HG03097 (cell line): ENCODE results near the gene EML1.
"Not testable (repeated sequence)": the region's sequence is repeated elsewhere in the genome, so short reads cannot be mapped to it uniquely, and the experiment has no call there.

ENCODE experiments used
- ATAC-seq: cut with Tn5 transposase; IDR thresholded peaks from one replicate; pipeline ENCODE4 v1.9.1; 2021; ENCODE audit not compliant: unreplicated experiment, low FRiP score

Gene EML1

GRCh38 chr14:99929601-99930000 is 136.4 kb downstream of the EML1 start:
- no peak for ATAC-seq

- peak; percentile 81 for ATAC-seq
These were observed 137.4 kb downstream of the EML1 start for GRCh38 chr14:99930420-99931274.

- no peak for ATAC-seq
These were observed 138.1 kb downstream of the EML1 start for GRCh38 chr14:99931308-99931707.

DNA sequence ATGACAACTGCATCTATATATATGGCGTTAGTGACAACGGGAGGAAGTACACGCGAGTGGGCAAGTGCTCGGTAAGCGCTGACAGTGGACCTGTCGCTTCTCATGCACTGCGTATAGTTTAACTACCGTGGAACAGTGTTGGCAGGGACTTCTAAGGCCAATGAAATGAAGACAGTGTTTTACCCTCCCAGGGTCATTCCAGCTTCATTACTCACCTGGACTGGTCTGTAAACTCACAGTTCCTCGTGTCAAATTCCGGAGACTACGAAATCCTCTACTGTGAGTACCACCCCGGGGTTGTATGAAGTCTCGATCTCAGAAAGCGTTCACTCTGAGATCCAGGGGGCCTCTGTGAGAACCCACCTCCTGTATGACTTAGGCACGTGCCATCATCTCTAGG is 142.8 kb downstream of the EML1 start:
- ATAC-seq, result no peak

- ATAC-seq, result no peak
These were observed 143.7 kb downstream of the EML1 start for GRCh38 chr14:99936738-99937474.

DNA sequence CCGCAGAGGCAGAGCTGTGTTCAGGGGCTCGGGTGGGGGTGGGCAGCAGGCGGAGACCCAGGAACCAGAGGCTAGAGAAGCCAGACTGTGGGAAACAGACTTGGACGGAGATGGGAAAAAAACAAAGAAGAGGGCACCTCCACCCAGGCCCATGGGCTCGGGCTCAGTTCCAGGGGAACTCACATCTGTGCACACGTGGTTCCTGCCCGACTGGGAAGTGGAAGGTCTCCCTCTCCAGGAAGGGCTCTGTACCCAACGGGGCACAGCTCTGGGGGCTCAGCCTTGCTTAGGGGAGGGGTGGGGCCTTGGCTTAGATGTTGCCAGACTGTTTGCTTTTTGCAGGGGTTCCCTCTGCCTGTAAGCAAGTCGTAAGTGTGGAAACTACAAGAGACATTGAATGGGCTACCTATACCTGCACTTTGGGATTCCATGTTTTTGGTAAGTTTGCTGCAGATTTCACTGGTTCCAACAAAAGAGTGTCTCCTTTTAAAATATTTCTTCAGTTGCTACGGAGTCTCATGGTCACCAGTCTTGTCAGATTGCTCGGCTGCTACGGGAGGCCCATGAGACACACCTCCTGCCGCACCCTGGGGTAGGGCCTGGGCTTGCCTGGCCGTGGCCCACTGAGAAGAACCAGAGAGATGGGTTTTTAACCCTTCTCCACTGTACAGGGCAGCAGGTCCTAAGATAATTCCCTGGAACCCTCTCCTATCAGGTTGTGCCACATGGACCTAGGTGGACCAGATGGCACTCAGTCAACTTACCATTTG is 144.4 kb downstream of the EML1 start:
- ATAC-seq, result no peak

- no peak for ATAC-seq
These were observed 145.2 kb downstream of the EML1 start for GRCh38 chr14:99938376-99938775.

DNA sequence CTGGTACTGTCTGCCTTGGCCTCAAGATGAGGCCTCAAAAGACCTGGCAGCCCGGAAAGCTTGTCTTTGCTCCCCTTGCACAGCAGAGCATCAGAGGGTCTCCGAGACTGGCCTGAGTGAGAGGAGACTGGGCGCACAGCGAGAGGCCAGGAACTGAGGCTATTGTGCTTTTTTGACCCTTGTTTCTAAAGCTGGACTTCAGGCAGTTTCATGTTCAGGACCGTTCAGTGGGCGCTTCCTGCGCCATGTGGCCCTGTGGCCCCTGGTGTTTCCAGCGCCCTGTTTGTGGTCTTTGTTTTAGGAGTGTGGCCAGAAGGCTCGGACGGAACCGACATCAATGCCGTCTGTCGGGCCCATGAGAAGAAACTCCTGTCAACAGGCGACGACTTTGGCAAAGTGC is 145.7 kb downstream of the EML1 start:
- ATAC-seq, result no peak

- ATAC-seq, result no peak
These were observed 146.2 kb downstream of the EML1 start for GRCh38 chr14:99939421-99939820.

DNA sequence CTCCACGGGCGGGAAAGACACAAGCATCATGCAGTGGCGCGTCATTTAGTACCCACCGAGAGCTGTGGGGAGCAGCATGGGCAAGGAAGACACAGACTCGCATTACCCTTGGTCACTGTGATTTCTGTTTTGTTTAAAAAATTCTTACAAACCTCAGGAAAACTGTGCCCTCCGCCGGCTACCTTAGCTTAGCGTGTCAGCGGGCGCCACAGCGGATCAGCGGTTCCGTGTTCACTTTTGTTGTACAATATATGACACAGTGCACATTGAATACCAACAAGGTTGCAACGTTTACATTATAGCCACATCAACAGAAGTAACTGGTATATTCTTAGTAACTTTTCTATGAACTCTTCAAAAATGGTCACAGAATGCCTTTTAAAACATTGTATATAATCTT is 146.9 kb downstream of the EML1 start:
- ATAC-seq, result no peak

GRCh38 chr14:99941211-99941610 is 148.0 kb downstream of the EML1 start:
- no peak for ATAC-seq

DNA sequence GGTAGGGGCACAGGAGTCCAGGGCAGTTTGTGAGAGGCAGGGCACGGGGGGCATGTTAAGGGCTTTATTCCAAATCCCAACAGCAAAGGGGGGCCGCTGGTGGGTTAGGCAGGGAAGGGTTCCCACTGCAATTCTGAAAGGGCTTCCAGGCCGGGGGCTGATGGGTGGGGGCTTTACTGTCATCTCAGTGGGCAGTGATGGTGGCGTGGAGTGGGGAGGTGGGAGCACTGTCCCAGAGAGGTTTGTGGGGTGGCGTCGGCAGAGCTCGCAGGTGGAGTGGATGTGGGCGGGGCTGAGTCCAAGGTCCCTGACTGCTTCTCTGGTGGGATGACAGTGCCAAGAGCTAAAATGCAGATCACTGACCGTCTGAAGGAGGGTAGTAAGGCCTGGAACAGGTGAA is 150.4 kb downstream of the EML1 start:
- ATAC-seq, result no peak

DNA sequence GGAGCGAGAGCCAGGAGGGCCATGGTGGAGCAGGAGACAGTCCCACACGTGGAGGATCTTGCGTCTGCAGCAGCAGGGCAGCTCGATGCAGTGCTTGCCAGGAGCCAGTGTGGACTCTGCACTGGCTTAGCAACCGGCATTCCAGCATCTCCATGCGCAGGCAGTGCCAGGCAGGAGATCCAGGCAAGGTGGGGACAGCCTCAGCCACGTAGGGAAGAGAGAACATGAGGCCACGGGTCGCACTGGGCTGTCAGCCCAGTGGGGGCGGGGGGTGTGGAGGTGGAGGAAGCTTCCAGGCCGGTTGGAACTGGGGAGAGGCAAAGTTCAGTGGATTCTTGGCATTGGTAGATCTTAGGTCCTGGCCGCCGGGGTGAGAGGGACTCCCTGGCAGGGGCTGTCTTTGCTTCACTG is 151.0 kb downstream of the EML1 start:
- ATAC-seq, result no peak

DNA sequence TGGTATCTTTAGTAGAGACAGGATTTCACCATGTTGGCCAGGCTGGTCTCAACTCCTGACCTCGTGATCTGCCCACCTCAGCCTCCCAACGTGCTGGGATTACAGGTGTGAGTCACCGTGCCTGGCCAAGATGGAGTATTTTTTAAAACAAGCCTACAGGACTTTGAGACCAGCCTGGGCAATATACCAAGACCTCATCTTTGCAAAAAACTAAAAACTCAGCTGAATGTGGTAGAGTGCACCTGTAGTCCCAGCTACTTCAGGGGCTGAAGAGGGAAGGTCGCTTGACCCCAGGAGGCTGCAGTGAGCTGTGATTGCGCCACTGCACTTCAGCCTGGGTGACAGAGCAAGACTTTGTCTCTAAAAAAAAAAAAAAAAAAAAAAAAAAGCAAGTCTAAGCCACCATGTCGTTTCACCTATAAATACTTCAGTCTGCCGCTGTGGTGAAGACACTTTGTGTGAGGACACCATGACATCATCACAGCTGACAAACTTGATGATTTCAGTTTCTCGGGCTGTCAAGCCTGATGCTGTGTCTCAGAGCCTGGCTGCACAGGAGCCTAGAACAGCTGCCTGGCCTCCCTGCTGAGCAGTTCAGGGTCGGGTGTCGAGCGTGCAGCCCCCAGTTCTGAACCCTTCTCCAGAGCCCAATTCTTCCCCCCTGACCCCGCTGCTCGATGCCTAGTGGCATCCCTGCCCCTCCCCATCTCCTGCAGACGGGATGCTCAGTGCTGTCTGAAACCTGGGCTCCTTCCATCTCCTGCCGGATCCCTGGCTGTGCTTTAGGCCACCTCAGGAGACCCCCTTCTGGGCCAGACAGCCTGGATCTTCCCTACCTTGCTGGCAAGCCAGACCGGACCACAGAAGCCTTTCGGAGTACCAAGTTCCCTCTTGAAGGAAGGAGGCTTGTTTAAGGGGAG is 152.8 kb downstream of the EML1 start:
- ATAC-seq, result no peak

DNA sequence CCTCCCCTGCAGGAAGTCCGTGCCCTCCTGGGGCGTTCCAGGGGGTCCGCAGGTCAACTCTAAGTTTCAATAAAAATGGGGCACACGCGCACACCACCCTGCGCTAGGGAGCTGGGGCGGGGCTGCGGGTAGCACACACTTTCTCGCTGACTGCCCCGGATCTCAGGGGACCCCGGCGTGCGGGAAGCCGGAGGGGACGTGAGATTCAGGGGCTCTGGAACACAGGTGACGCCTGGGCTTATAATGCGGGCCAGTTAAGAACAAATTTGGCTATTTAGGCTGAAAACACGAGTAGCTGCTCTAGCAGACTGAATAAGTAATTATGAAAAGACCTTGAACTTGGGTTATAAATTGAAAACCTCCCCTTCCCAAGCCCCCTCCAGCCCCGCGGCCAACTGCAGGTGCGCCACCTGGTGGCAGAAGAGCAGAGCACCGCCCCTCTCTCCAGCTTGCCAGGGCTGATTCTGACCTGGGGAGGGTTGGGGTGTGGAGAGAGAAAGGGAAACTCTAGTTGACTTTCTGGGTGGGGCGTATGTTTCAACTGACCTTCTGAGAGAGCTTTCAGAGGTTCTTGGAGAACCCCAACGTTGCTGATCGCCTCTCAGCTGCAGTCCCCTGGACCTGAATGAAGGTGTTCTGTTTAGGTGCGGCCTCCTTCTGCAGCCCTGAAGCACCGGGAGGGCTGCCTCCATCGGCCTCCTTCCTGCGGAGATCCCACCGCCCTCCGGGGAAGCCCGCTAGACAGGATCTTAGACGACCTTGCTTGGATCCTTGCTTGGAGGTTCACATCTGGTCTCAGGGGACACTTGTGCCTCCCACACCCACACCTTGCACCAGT is 153.7 kb downstream of the EML1 start:
- no peak for ATAC-seq

DNA sequence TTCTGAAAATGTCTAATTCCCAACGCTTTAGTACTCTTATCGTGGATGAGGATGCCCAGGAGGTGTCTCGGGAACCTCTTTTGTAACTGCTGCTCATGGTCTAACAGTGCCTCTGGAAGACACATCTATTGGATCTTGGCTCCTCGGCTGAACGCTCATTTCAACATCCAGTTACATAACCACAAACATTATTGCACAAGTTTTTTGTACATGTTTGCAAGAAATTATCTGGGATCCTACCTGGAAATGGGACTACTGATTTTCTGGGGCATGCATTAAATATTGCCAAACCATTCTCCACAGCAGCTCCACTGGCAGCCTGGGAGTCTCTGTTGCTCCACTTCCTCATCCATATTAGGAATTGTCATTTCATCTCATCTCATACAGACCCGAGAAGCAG is 154.5 kb downstream of the EML1 start:
- ATAC-seq, result no peak

GRCh38 chr14:99949011-99949732 is 156.0 kb downstream of the EML1 start:
- ATAC-seq, result not testable (repeated sequence)

DNA sequence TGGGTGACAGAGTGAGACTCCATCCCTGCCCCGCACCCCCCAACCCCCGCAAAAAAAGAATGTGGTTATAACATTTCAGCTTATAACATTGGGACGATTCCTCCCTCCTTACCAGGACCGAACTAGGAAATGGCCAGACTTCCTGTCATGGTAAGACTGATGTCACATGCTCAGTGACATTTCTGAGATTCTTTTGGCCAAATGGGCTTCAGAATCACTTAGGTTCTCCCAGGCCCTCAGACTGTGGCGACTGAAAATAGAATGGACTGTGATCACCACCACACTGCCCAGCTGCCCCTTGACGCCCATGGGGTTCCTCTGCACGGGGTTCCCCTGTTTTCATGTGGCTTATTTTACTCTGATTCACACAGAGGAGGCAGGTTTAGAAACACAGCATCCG is 157.0 kb downstream of the EML1 start:
- no peak for ATAC-seq

- ATAC-seq, result no peak
These were observed 157.9 kb downstream of the EML1 start for GRCh38 chr14:99951085-99951484.
